HCT116 (cell line): Measurements from ENCODE around the gene KATNIP. TPM values are rescaled to one million over a fixed set of nuclear protein-coding genes. Genes with fewer than 3 reads are reported as not detected.

Experiments
- ATAC-seq: fragments of 200-7000 bp; cut with Tn5 transposase; 2 replicates; pipeline ENCODE4 v1.9.1; 2020; ENCODE audit warnings: mild to moderate bottlenecking, moderate library complexity
- BruUV-seq: library from RNA; stranded (reverse); fragments of 400-500 nt; replicated peaks from 2 replicates; lab custom pipeline; 2021; lab: Mats Ljungman, UMichigan
- CTCF ChIA-PET: fragments of 300-600 bp; sonication (Branson Sonifier 250); formaldehyde crosslinking; loops from one replicate; lab custom pipeline; 2021; ENCODE audit warnings: antibody characterized with exemption; lab: Charles Lee
- POLR2A ChIA-PET: fragments of 300-600, 350-600 bp; sonication (Branson Sonifier 250); formaldehyde crosslinking; loops from one replicate; lab custom pipeline; 2021; ENCODE audit warnings: antibody characterized with exemption; lab: Charles Lee
- RAD21 ChIA-PET, 2 experiments: fragments of 300-600 bp; sonication (Branson Sonifier 250); formaldehyde crosslinking; loops; one replicate each; lab custom pipeline; 2023; ENCODE audit warnings: low total read pairs in 2 of 2; ENCODE audit not compliant: uncharacterized antibody in 2 of 2, unreplicated experiment in 2 of 2, low non-redundant PET in 1 of 2; lab: Charles Lee
- DNase-seq: peaks from one replicate; pipeline ENCODE4 v3.0.0-alpha.2; 2010; ENCODE audit warnings: low read depth, low spot score
- H2AFZ ChIP-seq: fragments of 200-600 bp; shearing (Covaris generic), sonication (generic); 2 replicates; pipeline ENCODE4 v1.6.1; 2017; ENCODE audit warnings: low read depth, mixed run types, mixed read lengths, antibody characterized with exemption, low read length; ENCODE audit not compliant: poor library complexity, severe bottlenecking
- H3K27ac ChIP-seq: 2 replicates; pipeline ENCODE4 v1.5.1; 2012; ENCODE audit warnings: low read depth, low read length
- H3K27me3 ChIP-seq: fragments of 200-600 bp; sonication (generic); 2 replicates; pipeline ENCODE4 v1.6.1; 2016; ENCODE audit warnings: mixed run types, low read length, mixed read lengths; ENCODE audit not compliant: insufficient read depth
- H3K36me3 ChIP-seq, 2 experiments: fragments of 200-500 bp in 1 of 2; fragments of 200-600 bp in 1 of 2; sonication (Bioruptor generic) in 1 of 2; sonication (generic) in 1 of 2; 2 replicates each; pipeline versions ENCODE4 v1.5.1 to v1.6.1; 2014 to 2016; ENCODE audit warnings: low read length in 2 of 2, inconsistent platforms in 1 of 2, mixed read lengths in 1 of 2, mixed run types in 1 of 2; ENCODE audit not compliant: insufficient read depth in 2 of 2, control insufficient read depth in 1 of 2
- H3K4me1 ChIP-seq, 2 experiments: fragments of 200-600 bp in 1 of 2; sonication (generic) in 1 of 2; 2 replicates each; pipeline versions ENCODE4 v1.5.1 to v1.6.1; 2012 to 2017; ENCODE audit warnings: low read length in 2 of 2, inconsistent platforms in 1 of 2, mild to moderate bottlenecking in 1 of 2, mixed read lengths in 1 of 2, mixed run types in 1 of 2, moderate library complexity in 1 of 2; ENCODE audit not compliant: insufficient read depth in 2 of 2, control insufficient read depth in 1 of 2
- H3K4me2 ChIP-seq: fragments of 200-600 bp; sonication (generic); 2 replicates; pipeline ENCODE4 v1.6.1; 2017; ENCODE audit warnings: mixed run types, low read length, mixed read lengths
- H3K4me3 ChIP-seq, 2 experiments: fragments of 200-600 bp in 1 of 2; sonication (generic) in 1 of 2; replicated peaks in 1 of 2; 2 replicates each; pipeline ENCODE4 v1.5.1; 2011 to 2016; ENCODE audit warnings: low read length in 2 of 2, control low read depth in 1 of 2, low read depth in 1 of 2, mild to moderate bottlenecking in 1 of 2, mixed read lengths in 1 of 2, mixed run types in 1 of 2
- H3K79me2 ChIP-seq: fragments of 200-600 bp; sonication (generic); 2 replicates; pipeline ENCODE4 v1.6.1; 2017; ENCODE audit warnings: mild to moderate bottlenecking, mixed run types, low read length, moderate library complexity, mixed read lengths; ENCODE audit not compliant: insufficient read depth
- H3K9ac ChIP-seq: fragments of 200-600 bp; sonication (generic); 2 replicates; pipeline ENCODE4 v1.6.1; 2016; ENCODE audit warnings: low read length, mixed read lengths
- H3K9me2 ChIP-seq: fragments of 200-600 bp; sonication (generic), shearing (Covaris generic); 2 replicates; pipeline ENCODE4 v1.6.1; 2017; ENCODE audit warnings: mixed run types, mild to moderate bottlenecking, moderate library complexity; ENCODE audit not compliant: insufficient read depth
- H3K9me3 ChIP-seq, 2 experiments: fragments of 200-500 bp in 1 of 2; fragments of 200-600 bp in 1 of 2; sonication (Bioruptor generic) in 1 of 2; sonication (generic) in 1 of 2; 2 replicates each; pipeline ENCODE4 v1.6.1; 2014 to 2017; ENCODE audit warnings: low read length in 2 of 2, mixed read lengths in 2 of 2, inconsistent platforms in 1 of 2, low read depth in 1 of 2, mild to moderate bottlenecking in 1 of 2, mixed run types in 1 of 2, moderate library complexity in 1 of 2; ENCODE audit not compliant: control insufficient read depth in 1 of 2, insufficient read depth in 1 of 2
- H4K20me1 ChIP-seq: fragments of 200-600 bp; sonication (generic), shearing (Covaris generic); 2 replicates; pipeline ENCODE4 v1.6.1; 2017; ENCODE audit warnings: mixed run types, mild to moderate bottlenecking, moderate library complexity; ENCODE audit not compliant: insufficient read depth
- ATF3 ChIP-seq: IDR thresholded peaks from 2 replicates; pipeline ENCODE4 v1.6.1; 2012
- CBX3 ChIP-seq: IDR thresholded peaks from 2 replicates; pipeline ENCODE4 v1.6.1; 2012; ENCODE audit warnings: low read depth
- CEBPB ChIP-seq: IDR thresholded peaks from 2 replicates; pipeline ENCODE4 v1.6.1; 2012; ENCODE audit warnings: low read depth
- CTCF ChIP-seq, 3 experiments: fragments of 200-600 bp in 1 of 3; sonication (generic) in 1 of 3; IDR thresholded peaks in 2 of 3; conservative IDR thresholded peaks in 1 of 3; 2 replicates each; pipeline ENCODE4 v1.5.1; 2012 to 2017; ENCODE audit warnings: low read depth in 2 of 3, low read length in 2 of 3, antibody characterized with exemption in 1 of 3, borderline replicate concordance in 1 of 3, control low read depth in 1 of 3, mild to moderate bottlenecking in 1 of 3, mixed read lengths in 1 of 3, mixed run types in 1 of 3, moderate library complexity in 1 of 3; ENCODE audit not compliant: insufficient read depth in 1 of 3
- EGR1 ChIP-seq: IDR thresholded peaks from 2 replicates; pipeline ENCODE4 v1.6.1; 2012; ENCODE audit warnings: low read depth
- ELF1 ChIP-seq: IDR thresholded peaks from 2 replicates; pipeline ENCODE4 v1.6.1; 2012; ENCODE audit warnings: low read depth, borderline replicate concordance
- EZH2 ChIP-seq: fragments of 200-600 bp; sonication (generic); IDR thresholded peaks from 2 replicates; pipeline ENCODE4 v1.6.1; 2017; ENCODE audit warnings: antibody characterized with exemption, mixed run types
- EZH2phosphoT487 ChIP-seq: fragments of 200-600 bp; IDR thresholded peaks from 2 replicates; pipeline ENCODE4 v1.6.1; 2018; ENCODE audit warnings: antibody characterized with exemption, borderline replicate concordance
- FOSL1 ChIP-seq: IDR thresholded peaks from 2 replicates; pipeline ENCODE4 v1.6.1; 2012; ENCODE audit warnings: low read depth
- JUND ChIP-seq: IDR thresholded peaks from 2 replicates; pipeline ENCODE4 v1.6.1; 2012
- POLR2A ChIP-seq: IDR thresholded peaks from 2 replicates; pipeline ENCODE4 v1.7.0; 2011; ENCODE audit warnings: borderline replicate concordance; ENCODE audit not compliant: insufficient read depth, insufficient read length; ENCODE audit errors: extremely low read depth
- POLR2AphosphoS5 ChIP-seq: IDR thresholded peaks from 2 replicates; pipeline ENCODE4 v1.6.1; 2011; ENCODE audit warnings: mild to moderate bottlenecking, low read depth, low read length, moderate library complexity
- RAD21 ChIP-seq: IDR thresholded peaks from 2 replicates; pipeline ENCODE4 v1.6.1; 2012; ENCODE audit warnings: low read depth, mild to moderate bottlenecking
- SIN3A ChIP-seq: IDR thresholded peaks from 2 replicates; pipeline ENCODE4 v1.6.1; 2012; ENCODE audit warnings: low read depth
- SP1 ChIP-seq: IDR thresholded peaks from 2 replicates; pipeline ENCODE4 v1.6.1; 2012; ENCODE audit warnings: low read depth
- SRF ChIP-seq: IDR thresholded peaks from 2 replicates; pipeline ENCODE4 v1.6.1; 2012; ENCODE audit warnings: low read depth
- YY1 ChIP-seq: IDR thresholded peaks from 2 replicates; pipeline ENCODE4 v1.6.1; 2011; ENCODE audit warnings: low read length, low read depth, moderate library complexity, mild to moderate bottlenecking; ENCODE audit not compliant: insufficient replicate concordance; ENCODE audit errors: extremely low read depth
- ZBTB33 ChIP-seq: IDR thresholded peaks from 2 replicates; pipeline ENCODE4 v1.6.1; 2011; ENCODE audit warnings: mild to moderate bottlenecking, low read length, moderate library complexity; ENCODE audit not compliant: insufficient replicate concordance; ENCODE audit errors: extremely low read depth
- ZNF274 ChIP-seq: fragments of 200-500 bp; sonication (Bioruptor generic); IDR thresholded peaks from 2 replicates; pipeline ENCODE4 v1.6.1; 2014; ENCODE audit warnings: mild to moderate bottlenecking, low read depth, low read length, inconsistent platforms
- intact Hi-C: fragments of 100-400 bp; cut with micrococcal nuclease; formaldehyde crosslinking; loops from 2 replicates; pipeline ENCODE4 v1.10.0; 2022
- total RNA-seq: library from RNA; stranded (reverse); gene quantifications from one replicate; pipeline ENCODE4 v1.2.1, GENCODE V29; 2021; ENCODE audit not compliant: unreplicated experiment
- TF ChIP-seq, protein P1 (sequence below): IDR thresholded peaks from 2 replicates; pipeline ENCODE4 v1.6.1; 2012; ENCODE audit warnings: low read depth

KATNIP gene
- total RNA-seq, 1 experiment from 2014 or later = 23.8 TPM

GRCh38 chr16:27544671-27545070, 5.3 kb upstream of the KATNIP start (continued):
- no peak for TF ChIP-seq EZH2
- no peak for TF ChIP-seq CTCF (IDR thresholded peaks at IDR 0.05 in 2 of 3, conservative IDR thresholded peaks at IDR 0.05 in 1 of 3; ENCODE audit: borderline replicate concordance in 1 of 3, insufficient read depth in 1 of 3, low read depth in 2 of 3, low read length in 2 of 3)
- no peak for TF ChIP-seq EZH2phosphoT487

GRCh38 chr16:27547134-27547533, 2.8 kb upstream of the KATNIP start:
- peaks cover 55% of the 10 kb centered on the region for H3K79me2 ChIP-seq
- H2AFZ ChIP-seq = no peak overlapping the region
- no peaks in the 10 kb centered on the region for H3K9me2 ChIP-seq
- peaks cover 11 to 30% of the 10 kb centered on the region in 2 experiments; a peak in 3 of 4 replicates for H3K4me1 ChIP-seq
- BruUV-seq = no TSS peak
- H3K9me3 ChIP-seq = no peaks in the 10 kb centered on the region
- ChIA-PET RAD21 (no interaction called here), POLR2A (no interaction called here), CTCF (no interaction called here)
- no peak overlapping the region for H3K4me3 ChIP-seq
- peaks cover 17 to 28% of the 10 kb centered on the region in 2 experiments for H3K36me3 ChIP-seq
- ATAC-seq (no peak), DNase-seq (no peak)
- intact Hi-C loops = no loop called here
- H3K9ac ChIP-seq = no peak overlapping the region
- H4K20me1 ChIP-seq = no peaks in the 10 kb centered on the region
- H3K27ac ChIP-seq = no peak overlapping the region
- H3K4me2 ChIP-seq = peak overlapping the region; percentile 76
- H3K27me3 ChIP-seq = no peaks in the 10 kb centered on the region
- TF ChIP-seq EGR1 = no peak
- TF ChIP-seq EZH2phosphoT487 = no peak
- no peak for TF ChIP-seq ELF1
- TF ChIP-seq ZBTB33 = no peak
- no peak for TF ChIP-seq POLR2AphosphoS5
- no peak for TF ChIP-seq SIN3A
- no peak for TF ChIP-seq POLR2A
- no peak for TF ChIP-seq CBX3
- TF ChIP-seq ATF3 = no peak
- TF ChIP-seq CEBPB = no peak
- no peak for TF ChIP-seq SP1
- TF ChIP-seq RAD21 = no peak
- TF ChIP-seq, protein P1, sequence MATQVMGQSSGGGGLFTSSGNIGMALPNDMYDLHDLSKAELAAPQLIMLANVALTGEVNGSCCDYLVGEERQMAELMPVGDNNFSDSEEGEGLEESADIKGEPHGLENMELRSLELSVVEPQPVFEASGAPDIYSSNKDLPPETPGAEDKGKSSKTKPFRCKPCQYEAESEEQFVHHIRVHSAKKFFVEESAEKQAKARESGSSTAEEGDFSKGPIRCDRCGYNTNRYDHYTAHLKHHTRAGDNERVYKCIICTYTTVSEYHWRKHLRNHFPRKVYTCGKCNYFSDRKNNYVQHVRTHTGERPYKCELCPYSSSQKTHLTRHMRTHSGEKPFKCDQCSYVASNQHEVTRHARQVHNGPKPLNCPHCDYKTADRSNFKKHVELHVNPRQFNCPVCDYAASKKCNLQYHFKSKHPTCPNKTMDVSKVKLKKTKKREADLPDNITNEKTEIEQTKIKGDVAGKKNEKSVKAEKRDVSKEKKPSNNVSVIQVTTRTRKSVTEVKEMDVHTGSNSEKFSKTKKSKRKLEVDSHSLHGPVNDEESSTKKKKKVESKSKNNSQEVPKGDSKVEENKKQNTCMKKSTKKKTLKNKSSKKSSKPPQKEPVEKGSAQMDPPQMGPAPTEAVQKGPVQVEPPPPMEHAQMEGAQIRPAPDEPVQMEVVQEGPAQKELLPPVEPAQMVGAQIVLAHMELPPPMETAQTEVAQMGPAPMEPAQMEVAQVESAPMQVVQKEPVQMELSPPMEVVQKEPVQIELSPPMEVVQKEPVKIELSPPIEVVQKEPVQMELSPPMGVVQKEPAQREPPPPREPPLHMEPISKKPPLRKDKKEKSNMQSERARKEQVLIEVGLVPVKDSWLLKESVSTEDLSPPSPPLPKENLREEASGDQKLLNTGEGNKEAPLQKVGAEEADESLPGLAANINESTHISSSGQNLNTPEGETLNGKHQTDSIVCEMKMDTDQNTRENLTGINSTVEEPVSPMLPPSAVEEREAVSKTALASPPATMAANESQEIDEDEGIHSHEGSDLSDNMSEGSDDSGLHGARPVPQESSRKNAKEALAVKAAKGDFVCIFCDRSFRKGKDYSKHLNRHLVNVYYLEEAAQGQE = no peak
- TF ChIP-seq SRF = no peak
- no peak for TF ChIP-seq JUND
- no peak for TF ChIP-seq YY1
- no peak for TF ChIP-seq ZNF274
- no peak for TF ChIP-seq FOSL1
